DMS153 treated with DMSO at 0.1 percent for 48 hours (cell line): Measurements from ENCODE around the gene SLC51A.
"Not testable (repeated sequence)": the region's sequence is repeated elsewhere in the genome, so short reads cannot be mapped to it uniquely, and the experiment has no call there.

Source experiments
- DNase-seq: peaks from one replicate; lab custom pipeline; 2025; ENCODE audit not compliant: unreplicated experiment; lab: John Stamatoyannopoulos, UW

SLC51A gene

GRCh38 chr3:196238612-196239560, 22.6 kb downstream of the SLC51A start:
- DNase-seq, result no peak

GRCh38 chr3:196240424-196240823, 24.1 kb downstream of the SLC51A start:
- DNase-seq, result no peak

DNA sequence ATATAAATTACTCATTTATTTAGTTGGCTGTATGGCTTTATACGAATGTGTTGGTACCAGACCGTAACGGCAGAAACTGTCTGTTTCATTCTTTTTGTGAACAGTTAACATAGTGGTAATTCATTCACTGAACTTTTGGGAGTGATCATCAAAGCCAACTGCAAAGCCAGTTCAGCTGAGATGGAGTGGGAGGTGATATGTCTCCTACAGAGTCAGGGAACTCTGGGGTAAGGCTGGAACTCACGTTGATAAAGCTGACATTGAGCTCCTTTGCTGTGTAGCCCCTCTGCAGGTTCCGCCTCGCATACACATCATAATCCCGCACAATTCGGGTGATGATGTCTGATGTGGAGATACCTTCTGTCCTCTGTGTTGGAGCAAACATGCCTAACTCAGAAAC, 25.4 kb downstream of the SLC51A start:
- DNase-seq, result no peak

GRCh38 chr3:196244166-196244565, 27.8 kb downstream of the SLC51A start:
- not testable (repeated sequence) for DNase-seq

DNA sequence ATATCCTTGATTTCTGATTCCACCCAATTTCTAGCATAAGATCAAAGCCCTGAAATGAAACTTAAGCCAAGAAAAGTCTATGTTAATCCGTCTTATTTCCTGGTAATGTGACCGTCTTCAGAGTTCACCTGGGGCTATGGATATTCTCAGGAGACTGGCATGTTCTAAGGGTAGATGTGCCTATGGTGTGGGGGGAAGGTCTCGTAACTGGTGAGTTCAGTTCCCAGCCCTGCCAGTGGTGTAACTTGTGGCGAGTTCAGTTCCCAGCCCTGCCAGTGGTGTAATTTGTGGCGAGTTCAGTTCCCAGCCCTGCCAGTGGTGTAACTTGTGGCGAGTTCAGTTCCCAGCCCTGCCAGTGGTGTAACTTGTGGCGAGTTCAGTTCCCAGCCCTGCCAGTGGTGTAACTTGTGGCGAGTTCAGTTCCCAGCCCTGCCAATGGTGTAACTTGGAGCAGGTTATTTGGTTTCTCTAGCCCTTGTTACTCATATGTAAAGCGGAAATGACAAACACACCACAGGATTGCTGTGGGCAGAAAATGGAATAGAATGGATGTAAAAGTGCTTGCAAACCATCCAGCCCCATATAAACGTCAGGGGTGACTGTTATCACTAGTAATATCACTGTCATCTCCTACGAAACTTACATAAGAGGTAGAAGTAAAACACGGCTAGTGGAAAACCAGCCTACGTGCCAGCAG, 30.4 kb downstream of the SLC51A start:
- DNase-seq, result no peak

DNA sequence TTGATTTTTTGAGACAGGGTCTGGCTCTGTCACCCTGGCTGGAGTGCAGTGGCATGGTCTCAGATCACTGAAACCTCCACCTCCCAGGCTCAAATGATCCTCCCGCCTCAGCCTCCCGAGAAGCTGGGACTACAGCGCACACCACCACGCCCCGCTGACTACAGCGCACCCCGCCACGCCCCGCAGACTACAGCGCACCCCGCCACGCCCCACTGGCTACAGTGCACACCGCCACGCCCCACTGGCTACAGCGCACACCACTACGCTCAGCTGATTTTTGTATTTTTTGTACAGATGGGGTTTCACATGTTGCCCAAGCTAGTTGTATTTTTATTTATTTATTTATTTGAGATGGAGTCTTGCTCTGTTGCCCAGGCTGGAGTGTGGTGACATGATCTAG, 35.6 kb downstream of the SLC51A start:
- no peak for DNase-seq

DNA sequence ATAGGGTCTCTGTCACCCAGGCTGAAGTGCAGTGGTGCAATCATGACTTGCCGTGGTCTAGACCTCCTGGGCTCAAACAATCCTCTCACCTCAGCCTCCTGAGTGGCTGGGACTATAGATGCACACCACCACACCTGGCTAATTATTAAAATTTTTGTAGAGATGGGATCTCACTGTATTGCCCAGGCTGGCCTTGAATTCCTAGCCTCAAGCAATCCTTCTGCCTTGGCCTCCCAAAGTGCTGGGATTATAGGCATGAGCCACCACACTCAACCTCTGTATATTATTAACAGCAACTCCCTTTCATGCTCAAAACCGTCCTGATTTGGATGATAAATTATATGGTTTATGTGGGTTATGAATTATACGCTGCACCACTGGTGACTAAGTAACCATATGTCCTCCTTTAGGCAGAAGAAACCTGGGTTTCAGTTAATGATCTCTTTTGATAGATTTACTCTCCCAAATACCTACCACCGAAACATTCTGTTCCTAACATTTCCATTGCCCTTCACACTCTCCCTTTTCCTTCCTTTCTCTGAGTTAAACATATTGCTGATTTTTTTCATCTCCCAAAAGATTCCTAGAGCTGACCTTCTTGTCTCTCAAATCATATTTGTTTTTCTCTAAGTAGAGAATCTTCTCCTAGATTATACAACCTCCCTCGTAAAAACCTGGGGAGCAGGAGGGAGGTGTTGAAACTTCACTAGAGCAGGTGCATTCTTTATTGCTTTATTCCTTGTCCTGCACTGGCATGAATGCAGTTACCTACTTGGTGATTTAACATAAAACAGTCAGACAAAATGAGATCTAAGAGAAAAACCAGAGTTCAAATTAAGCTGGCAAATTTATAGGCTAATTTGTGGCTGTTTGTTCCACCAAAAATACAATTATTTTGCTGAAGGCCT, 38.3 kb downstream of the SLC51A start:
- no peak for DNase-seq

GRCh38 chr3:196255776-196256175, 39.4 kb downstream of the SLC51A start:
- DNase-seq, result no peak

DNA sequence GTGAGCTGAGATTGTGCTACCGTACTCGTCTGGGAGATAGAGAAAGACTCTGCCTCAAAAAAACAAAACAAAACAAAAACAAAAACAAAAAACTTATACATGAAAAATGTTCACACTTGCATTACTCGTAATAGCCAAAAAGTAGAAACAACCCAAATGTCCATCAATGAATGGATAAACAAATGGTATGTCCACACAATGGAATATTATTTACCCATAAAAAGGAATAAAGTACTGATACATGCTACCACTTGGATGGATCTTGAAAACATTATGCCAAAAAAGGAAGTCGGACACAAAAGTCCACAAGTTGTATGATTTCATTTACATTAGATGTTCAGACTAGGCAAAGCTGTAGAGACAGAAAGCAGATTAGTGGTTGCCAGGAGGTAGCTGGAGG, 44.5 kb downstream of the SLC51A start:
- DNase-seq, result no peak

DNA sequence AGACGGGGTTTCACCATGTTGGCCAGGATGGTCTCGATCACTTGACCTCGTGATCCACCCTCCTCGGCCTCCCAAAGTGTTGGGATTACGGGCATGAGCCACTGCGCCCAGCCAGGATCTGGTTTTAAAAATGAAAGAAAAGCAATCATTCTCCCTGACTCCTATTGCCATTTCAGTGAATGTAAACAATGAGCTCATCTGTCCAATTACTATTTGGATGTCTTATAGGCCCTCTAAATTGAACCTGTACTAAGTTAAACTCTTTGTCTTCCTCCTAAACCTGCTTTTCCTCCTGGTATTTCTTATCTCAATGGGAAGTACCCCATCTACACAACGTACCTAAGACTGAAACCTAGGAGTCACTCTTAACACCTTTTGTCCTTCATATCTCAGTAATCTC, 47.5 kb downstream of the SLC51A start:
- DNase-seq, result no peak

DNA sequence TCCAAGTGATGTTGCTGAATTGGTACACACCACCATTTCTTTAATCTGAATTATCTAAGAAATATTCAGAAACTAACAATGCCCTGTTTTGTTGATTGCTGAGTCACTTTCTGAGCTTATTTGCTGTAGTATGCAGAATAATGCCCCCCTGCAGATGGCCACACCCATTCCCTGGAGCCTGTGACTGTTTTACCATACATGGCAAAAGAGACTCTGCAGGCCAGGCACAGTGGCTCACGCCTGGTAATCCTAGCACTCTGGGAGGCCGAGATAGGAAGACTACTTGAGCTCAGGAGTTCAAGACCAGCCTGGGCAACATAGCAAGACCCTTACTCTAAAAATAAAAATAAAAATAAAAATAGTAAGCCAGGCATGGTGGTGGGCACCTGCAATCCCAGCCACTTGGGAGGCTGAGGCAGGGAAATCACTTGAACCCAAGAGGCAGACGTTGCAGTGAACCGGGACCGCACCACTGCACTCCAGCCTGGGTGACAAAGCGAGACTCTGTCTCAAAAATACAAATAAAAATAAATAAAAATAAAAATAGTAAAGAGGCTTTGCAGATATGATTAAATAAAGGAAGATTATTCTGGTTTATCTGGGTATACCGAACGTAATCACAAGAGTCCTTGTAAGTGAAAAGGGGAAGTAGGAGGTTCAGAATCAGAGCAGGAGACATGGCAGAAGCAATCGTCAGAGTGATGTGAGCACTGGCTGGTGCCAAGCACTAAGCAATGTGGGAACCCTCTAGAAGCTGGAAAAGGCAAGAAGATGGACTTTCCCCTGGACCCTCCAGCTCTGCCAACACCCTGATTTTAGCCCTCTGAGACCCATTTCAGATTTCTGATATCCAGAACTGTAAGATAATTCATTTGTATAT, 52.2 kb downstream of the SLC51A start:
- no peak for DNase-seq

DNA sequence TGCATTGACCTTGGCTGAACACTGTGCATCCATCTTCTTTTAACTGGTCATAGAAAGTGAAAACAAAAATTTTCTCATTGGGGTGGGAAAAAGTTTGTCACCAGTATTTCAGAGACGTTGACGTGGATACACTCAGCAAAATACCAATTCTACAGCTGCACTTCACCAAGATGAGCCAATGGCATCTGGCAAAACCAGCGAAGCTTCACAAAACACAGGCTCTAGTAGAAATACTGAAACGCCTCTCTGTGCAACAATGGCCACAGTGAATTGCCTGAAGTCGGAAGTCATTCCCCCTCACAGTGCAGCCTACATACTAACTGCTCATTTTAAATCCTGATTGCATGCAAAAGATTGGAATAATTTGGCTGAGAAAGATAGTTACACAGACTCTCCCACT, 54.2 kb downstream of the SLC51A start:
- no peak for DNase-seq

DNA sequence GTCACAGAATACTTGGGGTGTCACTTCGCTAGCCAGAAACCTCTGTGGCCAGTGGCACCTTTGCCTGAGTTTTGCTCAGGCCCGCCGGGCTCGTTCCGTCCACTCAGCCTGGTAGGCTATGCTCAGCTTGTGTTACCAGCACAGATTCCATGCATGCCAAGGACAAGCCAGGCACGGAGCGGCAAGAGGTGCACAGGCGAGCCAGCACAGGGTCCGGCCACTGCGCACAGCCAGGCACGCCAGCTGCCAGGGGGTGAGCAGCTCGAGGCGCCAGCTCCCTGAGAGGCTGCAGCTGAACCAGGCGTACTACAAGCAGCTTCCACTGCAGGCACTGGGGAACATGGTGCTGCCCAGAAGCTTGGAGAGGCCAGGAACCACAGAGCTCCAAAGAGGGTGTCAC, 56.5 kb downstream of the SLC51A start:
- no peak for DNase-seq

DNA sequence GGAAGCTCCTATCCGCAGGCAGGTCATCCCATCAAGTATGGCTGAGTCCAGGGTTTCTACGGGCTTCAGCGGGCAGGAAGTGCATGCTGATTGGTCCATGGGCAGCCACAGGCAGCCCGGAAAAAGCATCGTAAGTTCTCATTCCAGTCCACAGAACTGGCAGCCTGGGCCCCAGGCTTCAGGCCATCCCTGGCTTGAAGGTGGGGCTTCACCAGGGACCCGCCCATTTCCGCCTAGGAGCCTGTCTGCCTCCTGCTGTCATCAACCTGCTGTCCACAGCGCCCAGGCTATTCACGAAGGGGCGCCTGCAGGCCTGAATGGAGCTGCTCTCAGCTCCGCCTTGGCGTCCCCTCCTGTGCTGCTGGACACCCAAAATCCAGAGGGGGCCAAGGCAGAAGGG, 57.3 kb downstream of the SLC51A start:
- DNase-seq, result no peak

- DNase-seq, result no peak
Observed at GRCh38 chr3:196274585-196274984, 58.3 kb downstream of the SLC51A start.

DNA sequence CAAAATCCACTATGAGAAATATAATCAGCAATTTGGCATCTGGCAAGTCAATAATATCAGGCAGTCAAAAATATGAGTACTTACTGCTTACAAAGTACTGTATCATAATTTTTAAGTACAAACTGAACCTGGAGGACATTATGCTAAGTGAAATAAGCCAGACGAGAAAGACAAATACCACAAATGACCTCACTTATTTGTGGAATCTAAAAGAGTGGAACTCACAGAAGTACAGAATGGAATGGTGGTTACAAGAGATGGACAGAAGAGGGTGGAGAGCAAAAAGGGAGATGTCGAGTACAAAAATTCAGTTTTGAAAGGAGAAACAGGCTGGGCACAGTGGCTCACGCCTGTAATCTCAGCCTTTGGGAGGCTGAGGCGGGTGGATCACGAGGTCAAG, 58.8 kb downstream of the SLC51A start:
- no peak for DNase-seq

DNA sequence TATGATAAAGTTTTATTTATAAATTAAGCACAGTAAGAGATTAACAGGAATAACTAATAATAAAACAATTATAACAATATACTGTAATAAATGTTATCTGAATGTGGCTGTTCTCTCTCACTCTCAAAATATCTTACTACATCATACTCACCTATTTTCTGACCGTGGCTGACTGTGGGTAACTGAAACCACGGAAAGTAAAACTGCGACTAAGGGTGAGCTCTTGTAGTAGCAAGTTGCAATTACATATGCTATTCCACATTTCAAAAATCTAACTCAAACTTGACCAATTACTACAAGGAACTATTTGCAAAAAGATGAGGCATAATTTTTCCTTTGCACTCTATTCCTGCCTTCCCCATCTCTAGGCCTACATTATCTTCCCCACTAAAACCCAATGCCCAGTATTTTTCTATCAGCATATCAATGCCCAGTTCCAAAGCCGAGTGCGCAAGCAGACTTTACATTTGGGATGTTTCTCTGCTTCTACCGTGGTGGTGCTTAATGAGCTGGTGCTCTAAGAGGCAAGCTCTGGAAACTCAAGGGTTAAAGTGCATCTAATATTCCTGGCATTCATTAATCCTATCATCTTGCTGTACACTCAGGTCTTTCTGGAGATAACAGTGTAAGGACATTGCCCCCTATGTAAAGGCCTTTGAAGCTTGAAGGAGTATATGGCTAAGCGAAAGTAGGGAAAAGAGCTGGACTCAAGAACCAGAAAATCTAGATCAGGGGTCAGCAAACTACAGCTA, 64.5 kb downstream of the SLC51A start:
- DNase-seq, result no peak

DNA sequence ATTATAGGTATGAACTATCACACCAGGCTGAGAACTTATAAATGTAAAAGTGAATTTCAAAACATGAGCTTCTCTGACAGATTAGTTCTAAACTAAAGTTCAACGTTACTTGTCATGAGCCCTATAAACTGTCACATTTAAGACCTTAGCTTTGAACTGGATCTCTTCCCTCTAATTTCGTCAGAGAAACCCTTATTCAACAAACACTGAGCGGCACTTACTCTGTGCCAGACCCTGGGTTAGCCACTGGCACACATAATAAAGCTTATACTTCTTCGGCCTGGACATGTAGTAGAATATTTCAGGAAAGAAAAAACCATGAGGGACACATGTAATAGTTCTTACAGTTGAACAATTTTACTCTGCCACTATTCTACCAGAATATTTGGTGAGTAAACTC, 65.6 kb downstream of the SLC51A start:
- DNase-seq, result no peak
